GM21447 (cell line): Measurements from ENCODE around the gene ZNF593.

Experiments used
- ATAC-seq: cut with Tn5 transposase; IDR thresholded peaks from one replicate; pipeline ENCODE4 v1.9.1; 2021; ENCODE audit not compliant: unreplicated experiment

Gene ZNF593

GRCh38 chr1:26200413-26200812 lies 30.7 kb downstream of the ZNF593 start:
- no peak for ATAC-seq

GRCh38 chr1:26203642-26204318 lies 34.1 kb downstream of the ZNF593 start:
- no peak for ATAC-seq

GRCh38 chr1:26210147-26210870 lies 40.6 kb downstream of the ZNF593 start:
- no peak for ATAC-seq

- no peak for ATAC-seq
Observed at GRCh38 chr1:26212726-26213125, 43.0 kb downstream of the ZNF593 start.

- no peak for ATAC-seq
Observed at GRCh38 chr1:26213335-26213905, 43.7 kb downstream of the ZNF593 start.

- ATAC-seq = no peak
Observed at GRCh38 chr1:26215246-26215645, 45.5 kb downstream of the ZNF593 start.

- no peak for ATAC-seq
Observed at GRCh38 chr1:26218906-26219494, 49.3 kb downstream of the ZNF593 start.
